OCI-LY7 (cell line): Measurements from ENCODE around the gene FMN1. TPM values are rescaled to one million over a fixed set of nuclear protein-coding genes. Genes with fewer than 3 reads are reported as not detected.

ENCODE experiments used
- BruUV-seq: library from RNA; stranded (reverse); fragments of 400-500 nt; replicated peaks from 2 replicates; lab custom pipeline; 2021; lab: Mats Ljungman, UMichigan
- CTCF ChIA-PET: fragments of 300-600 bp; sonication (Branson Sonifier 250); formaldehyde crosslinking; loops from one replicate; lab custom pipeline; 2022; ENCODE audit warnings: antibody characterized with exemption; ENCODE audit not compliant: unreplicated experiment; lab: Charles Lee
- POLR2A ChIA-PET: fragments of 300-600 bp; sonication (Branson Sonifier 250); formaldehyde crosslinking; loops from one replicate; lab custom pipeline; 2022; ENCODE audit warnings: antibody characterized with exemption; lab: Charles Lee
- DNase-seq: peaks from one replicate; pipeline ENCODE4 v3.0.0-alpha.2; 2015; ENCODE audit warnings: low spot score
- H2AFZ ChIP-seq: fragments of 200-600 bp; sonication (generic), shearing (Covaris generic); 2 replicates; pipeline ENCODE4 v1.6.1; 2014; ENCODE audit warnings: mild to moderate bottlenecking, antibody characterized with exemption, low read length, moderate library complexity
- H3K27ac ChIP-seq: fragments of 200-600 bp; sonication (generic); 2 replicates; pipeline ENCODE4 v1.5.1; 2014; ENCODE audit warnings: mixed run types, low read depth, mild to moderate bottlenecking, moderate library complexity, low read length, inconsistent platforms; ENCODE audit not compliant: poor library complexity, severe bottlenecking
- H3K36me3 ChIP-seq: fragments of 200-600 bp; sonication (generic); 2 replicates; pipeline ENCODE4 v1.6.1; 2014; ENCODE audit warnings: mild to moderate bottlenecking, antibody characterized with exemption, low read length, moderate library complexity, mixed read lengths; ENCODE audit not compliant: insufficient read depth
- H3K4me1 ChIP-seq: fragments of 200-600 bp; sonication (generic); 2 replicates; pipeline ENCODE4 v1.5.1; 2014; ENCODE audit warnings: mild to moderate bottlenecking, low read length; ENCODE audit not compliant: insufficient read depth, poor library complexity, severe bottlenecking
- H3K4me2 ChIP-seq: fragments of 200-600 bp; sonication (generic); 2 replicates; pipeline ENCODE4 v1.6.1; 2014; ENCODE audit warnings: mild to moderate bottlenecking, low read length
- H3K4me3 ChIP-seq: fragments of 200-600 bp; sonication (generic); 2 replicates; pipeline ENCODE4 v1.5.1; 2014; ENCODE audit warnings: mild to moderate bottlenecking, low read depth, low read length; ENCODE audit not compliant: poor library complexity, severe bottlenecking
- H3K79me2 ChIP-seq: fragments of 200-600 bp; sonication (generic); 2 replicates; pipeline ENCODE4 v1.6.1; 2016; ENCODE audit warnings: low read depth, mild to moderate bottlenecking, low read length, moderate library complexity, mixed read lengths; ENCODE audit not compliant: insufficient read depth
- H3K9me2 ChIP-seq: fragments of 200-600 bp; sonication (generic); 2 replicates; pipeline ENCODE4 v1.6.1; 2016; ENCODE audit warnings: mild to moderate bottlenecking, low read length, mixed read lengths; ENCODE audit not compliant: insufficient read depth
- H3K9me3 ChIP-seq: fragments of 200-600 bp; sonication (generic); 2 replicates; pipeline ENCODE4 v1.6.1; 2014; ENCODE audit warnings: mild to moderate bottlenecking, mixed run types, low read length, mixed read lengths
- H4K20me1 ChIP-seq: fragments of 200-600 bp; sonication (generic); 2 replicates; pipeline ENCODE4 v1.6.1; 2014; ENCODE audit warnings: mild to moderate bottlenecking, antibody characterized with exemption, low read length, moderate library complexity, mixed read lengths; ENCODE audit not compliant: insufficient read depth
- CTCF ChIP-seq: fragments of 200-600 bp; sonication (generic); conservative IDR thresholded peaks from 2 replicates; pipeline ENCODE4 v1.5.1; 2014; ENCODE audit warnings: mild to moderate bottlenecking, antibody characterized with exemption, low read length, moderate library complexity, mixed read lengths
- EZH2phosphoT487 ChIP-seq: fragments of 200-600 bp; sonication (generic); IDR thresholded peaks from 2 replicates; pipeline ENCODE4 v1.6.1; 2018; ENCODE audit warnings: low read depth, borderline replicate concordance, mild to moderate bottlenecking, mixed run types, antibody characterized with exemption, low read length, moderate library complexity, mixed read lengths
- intact Hi-C: fragments of 100-400 bp; cut with micrococcal nuclease; formaldehyde crosslinking; loops from one replicate; pipeline ENCODE4 v1.10.0; 2022; ENCODE audit not compliant: unreplicated experiment
- total RNA-seq, 2 experiments: library from RNA; depleted of rRNA in 1 of 2; stranded (reverse); fragments of >200 nt in 1 of 2; shearing (Covaris generic) in 1 of 2; gene quantifications; 2 replicates each; pipeline ENCODE4 v1.2.3, GENCODE V29; 2014 to 2022

Gene FMN1
- total RNA-seq, 2 experiments from 2014 or later: 3.2 to 4.2 TPM

GRCh38 chr15:32819448-32819847, 375.1 kb downstream of the FMN1 start:
- H2AFZ ChIP-seq: no peak overlapping the region
- no peaks in the 10 kb centered on the region for H3K36me3 ChIP-seq
- no peaks in the 10 kb centered on the region for H3K79me2 ChIP-seq
- H3K9me2 ChIP-seq: no peaks in the 10 kb centered on the region
- no peak for DNase-seq
- no peak overlapping the region for H3K4me3 ChIP-seq
- ChIA-PET CTCF (no interaction called here), POLR2A (no interaction called here)
- TF ChIP-seq CTCF (no peak), EZH2phosphoT487 (no peak)
- H3K4me2 ChIP-seq: no peak overlapping the region
- H3K4me1 ChIP-seq: no peaks in the 10 kb centered on the region
- H3K9me3 ChIP-seq: no peaks in the 10 kb centered on the region
- H4K20me1 ChIP-seq: no peaks in the 10 kb centered on the region
- intact Hi-C loops: no loop called here
- no TSS peak for BruUV-seq
- no peak overlapping the region for H3K27ac ChIP-seq

- TF ChIP-seq CTCF (no peak), EZH2phosphoT487 (no peak)
- Histone ChIP-seq H2AFZ (no peak overlapping the region), H4K20me1 (no peaks in the 10 kb centered on the region), H3K9me3 (no peaks in the 10 kb centered on the region), H3K4me3 (no peak overlapping the region), H3K36me3 (no peaks in the 10 kb centered on the region), H3K4me1 (no peaks in the 10 kb centered on the region), H3K79me2 (no peaks in the 10 kb centered on the region), H3K27ac (no peak overlapping the region), H3K9me2 (no peaks in the 10 kb centered on the region), H3K4me2 (no peak overlapping the region)
- BruUV-seq: no TSS peak
- intact Hi-C loops: no loop called here
- ChIA-PET CTCF (no interaction called here), POLR2A (no interaction called here)
- no peak for DNase-seq
These were observed 375.6 kb downstream of the FMN1 start for GRCh38 chr15:32818758-32819447.

- no peaks in the 10 kb centered on the region for H3K4me1 ChIP-seq
- H3K9me3 ChIP-seq: no peaks in the 10 kb centered on the region
- no peaks in the 10 kb centered on the region for H3K9me2 ChIP-seq
- H2AFZ ChIP-seq: no peak overlapping the region
- no peaks in the 10 kb centered on the region for H4K20me1 ChIP-seq
- H3K27ac ChIP-seq: no peak overlapping the region
- DNase-seq: no peak
- no TSS peak for BruUV-seq
- intact Hi-C loops: no loop called here
- TF ChIP-seq CTCF (no peak), EZH2phosphoT487 (no peak)
- H3K4me3 ChIP-seq: no peak overlapping the region
- H3K79me2 ChIP-seq: no peaks in the 10 kb centered on the region
- CTCF ChIA-PET: no interaction called here
- POLR2A ChIA-PET: interaction anchor here (0.6 kb wide), 1 partner anchor 10 kb away, joined by 3 read pairs; no protein-coding TSS in a partner anchor
- H3K36me3 ChIP-seq: no peaks in the 10 kb centered on the region
- no peak overlapping the region for H3K4me2 ChIP-seq
These were observed 376.9 kb downstream of the FMN1 start for GRCh38 chr15:32817577-32817976.
